HCT116 (cell line): ENCODE results near the gene COX6A2. TPM values are rescaled to one million over a fixed set of nuclear protein-coding genes. Genes with fewer than 3 reads are reported as not detected.
"Not testable (repeated sequence)": the region's sequence is repeated elsewhere in the genome, so short reads cannot be mapped to it uniquely, and the experiment has no call there.

Source experiments
- ATAC-seq: fragments of 200-7000 bp; cut with Tn5 transposase; 2 replicates; pipeline ENCODE4 v1.9.1; 2020; ENCODE audit warnings: mild to moderate bottlenecking, moderate library complexity
- BruUV-seq: library from RNA; stranded (reverse); fragments of 400-500 nt; replicated peaks from 2 replicates; lab custom pipeline; 2021; lab: Mats Ljungman, UMichigan
- CTCF ChIA-PET: fragments of 300-600 bp; sonication (Branson Sonifier 250); formaldehyde crosslinking; loops from one replicate; lab custom pipeline; 2021; ENCODE audit warnings: antibody characterized with exemption; lab: Charles Lee
- POLR2A ChIA-PET: fragments of 300-600, 350-600 bp; sonication (Branson Sonifier 250); formaldehyde crosslinking; loops from one replicate; lab custom pipeline; 2021; ENCODE audit warnings: antibody characterized with exemption; lab: Charles Lee
- RAD21 ChIA-PET, 2 experiments: fragments of 300-600 bp; sonication (Branson Sonifier 250); formaldehyde crosslinking; loops; one replicate each; lab custom pipeline; 2023; ENCODE audit warnings: low total read pairs in 2 of 2; ENCODE audit not compliant: uncharacterized antibody in 2 of 2, unreplicated experiment in 2 of 2, low non-redundant PET in 1 of 2; lab: Charles Lee
- DNase-seq: peaks from one replicate; pipeline ENCODE4 v3.0.0-alpha.2; 2010; ENCODE audit warnings: low read depth, low spot score
- H2AFZ ChIP-seq: fragments of 200-600 bp; shearing (Covaris generic), sonication (generic); 2 replicates; pipeline ENCODE4 v1.6.1; 2017; ENCODE audit warnings: low read depth, mixed run types, mixed read lengths, antibody characterized with exemption, low read length; ENCODE audit not compliant: poor library complexity, severe bottlenecking
- H3K27ac ChIP-seq: 2 replicates; pipeline ENCODE4 v1.5.1; 2012; ENCODE audit warnings: low read depth, low read length
- H3K27me3 ChIP-seq: fragments of 200-600 bp; sonication (generic); 2 replicates; pipeline ENCODE4 v1.6.1; 2016; ENCODE audit warnings: mixed run types, low read length, mixed read lengths; ENCODE audit not compliant: insufficient read depth
- H3K36me3 ChIP-seq, 2 experiments: fragments of 200-500 bp in 1 of 2; fragments of 200-600 bp in 1 of 2; sonication (Bioruptor generic) in 1 of 2; sonication (generic) in 1 of 2; 2 replicates each; pipeline versions ENCODE4 v1.5.1 to v1.6.1; 2014 to 2016; ENCODE audit warnings: low read length in 2 of 2, inconsistent platforms in 1 of 2, mixed read lengths in 1 of 2, mixed run types in 1 of 2; ENCODE audit not compliant: insufficient read depth in 2 of 2, control insufficient read depth in 1 of 2
- H3K4me1 ChIP-seq, 2 experiments: fragments of 200-600 bp in 1 of 2; sonication (generic) in 1 of 2; 2 replicates each; pipeline versions ENCODE4 v1.5.1 to v1.6.1; 2012 to 2017; ENCODE audit warnings: low read length in 2 of 2, inconsistent platforms in 1 of 2, mild to moderate bottlenecking in 1 of 2, mixed read lengths in 1 of 2, mixed run types in 1 of 2, moderate library complexity in 1 of 2; ENCODE audit not compliant: insufficient read depth in 2 of 2, control insufficient read depth in 1 of 2
- H3K4me2 ChIP-seq: fragments of 200-600 bp; sonication (generic); 2 replicates; pipeline ENCODE4 v1.6.1; 2017; ENCODE audit warnings: mixed run types, low read length, mixed read lengths
- H3K4me3 ChIP-seq, 2 experiments: fragments of 200-600 bp in 1 of 2; sonication (generic) in 1 of 2; replicated peaks in 1 of 2; 2 replicates each; pipeline ENCODE4 v1.5.1; 2011 to 2016; ENCODE audit warnings: low read length in 2 of 2, control low read depth in 1 of 2, low read depth in 1 of 2, mild to moderate bottlenecking in 1 of 2, mixed read lengths in 1 of 2, mixed run types in 1 of 2
- H3K79me2 ChIP-seq: fragments of 200-600 bp; sonication (generic); 2 replicates; pipeline ENCODE4 v1.6.1; 2017; ENCODE audit warnings: mild to moderate bottlenecking, mixed run types, low read length, moderate library complexity, mixed read lengths; ENCODE audit not compliant: insufficient read depth
- H3K9ac ChIP-seq: fragments of 200-600 bp; sonication (generic); 2 replicates; pipeline ENCODE4 v1.6.1; 2016; ENCODE audit warnings: low read length, mixed read lengths
- H3K9me2 ChIP-seq: fragments of 200-600 bp; sonication (generic), shearing (Covaris generic); 2 replicates; pipeline ENCODE4 v1.6.1; 2017; ENCODE audit warnings: mixed run types, mild to moderate bottlenecking, moderate library complexity; ENCODE audit not compliant: insufficient read depth
- H3K9me3 ChIP-seq, 2 experiments: fragments of 200-500 bp in 1 of 2; fragments of 200-600 bp in 1 of 2; sonication (Bioruptor generic) in 1 of 2; sonication (generic) in 1 of 2; 2 replicates each; pipeline ENCODE4 v1.6.1; 2014 to 2017; ENCODE audit warnings: low read length in 2 of 2, mixed read lengths in 2 of 2, inconsistent platforms in 1 of 2, low read depth in 1 of 2, mild to moderate bottlenecking in 1 of 2, mixed run types in 1 of 2, moderate library complexity in 1 of 2; ENCODE audit not compliant: control insufficient read depth in 1 of 2, insufficient read depth in 1 of 2
- H4K20me1 ChIP-seq: fragments of 200-600 bp; sonication (generic), shearing (Covaris generic); 2 replicates; pipeline ENCODE4 v1.6.1; 2017; ENCODE audit warnings: mixed run types, mild to moderate bottlenecking, moderate library complexity; ENCODE audit not compliant: insufficient read depth
- ATF3 ChIP-seq: IDR thresholded peaks from 2 replicates; pipeline ENCODE4 v1.6.1; 2012
- CBX3 ChIP-seq: IDR thresholded peaks from 2 replicates; pipeline ENCODE4 v1.6.1; 2012; ENCODE audit warnings: low read depth
- CEBPB ChIP-seq: IDR thresholded peaks from 2 replicates; pipeline ENCODE4 v1.6.1; 2012; ENCODE audit warnings: low read depth
- JUND ChIP-seq: IDR thresholded peaks from 2 replicates; pipeline ENCODE4 v1.6.1; 2012
- RAD21 ChIP-seq: IDR thresholded peaks from 2 replicates; pipeline ENCODE4 v1.6.1; 2012; ENCODE audit warnings: low read depth, mild to moderate bottlenecking
- SIN3A ChIP-seq: IDR thresholded peaks from 2 replicates; pipeline ENCODE4 v1.6.1; 2012; ENCODE audit warnings: low read depth
- SP1 ChIP-seq: IDR thresholded peaks from 2 replicates; pipeline ENCODE4 v1.6.1; 2012; ENCODE audit warnings: low read depth
- TCF7L2 ChIP-seq: IDR thresholded peaks from 2 replicates; pipeline ENCODE4 v1.7.0; 2011; ENCODE audit warnings: borderline replicate concordance, inconsistent platforms; ENCODE audit not compliant: insufficient read depth, insufficient read length; ENCODE audit errors: extremely low read depth
- YY1 ChIP-seq: IDR thresholded peaks from 2 replicates; pipeline ENCODE4 v1.6.1; 2011; ENCODE audit warnings: low read length, low read depth, moderate library complexity, mild to moderate bottlenecking; ENCODE audit not compliant: insufficient replicate concordance; ENCODE audit errors: extremely low read depth
- ZFX ChIP-seq: fragments of 450-650 bp; IDR thresholded peaks from 2 replicates; pipeline ENCODE4 v1.6.1; 2017
- ZNF274 ChIP-seq: fragments of 200-500 bp; sonication (Bioruptor generic); IDR thresholded peaks from 2 replicates; pipeline ENCODE4 v1.6.1; 2014; ENCODE audit warnings: mild to moderate bottlenecking, low read depth, low read length, inconsistent platforms
- intact Hi-C: fragments of 100-400 bp; cut with micrococcal nuclease; formaldehyde crosslinking; loops from 2 replicates; pipeline ENCODE4 v1.10.0; 2022
- total RNA-seq: library from RNA; stranded (reverse); gene quantifications from one replicate; pipeline ENCODE4 v1.2.1, GENCODE V29; 2021; ENCODE audit not compliant: unreplicated experiment

Gene COX6A2
- total RNA-seq, 1 experiment from 2014 or later = not detected

- no peaks in the 10 kb centered on the region for H3K79me2 ChIP-seq
- no peak overlapping the region for H3K4me2 ChIP-seq
- no peaks in the 10 kb centered on the region for H3K36me3 ChIP-seq
- POLR2A ChIA-PET = no interaction called here
- no peak overlapping the region for H3K4me3 ChIP-seq
- no peak overlapping the region for H3K27ac ChIP-seq
- RAD21 ChIA-PET = no interaction called here
- peaks cover 10 to 29% of the 10 kb centered on the region in 2 experiments; a peak in 3 of 4 replicates for H3K4me1 ChIP-seq
- ATAC-seq = no peak
- BruUV-seq = no TSS peak
- intact Hi-C loops = no loop called here
- H4K20me1 ChIP-seq = no peaks in the 10 kb centered on the region
- CTCF ChIA-PET = no interaction called here
- no peak overlapping the region for H3K9ac ChIP-seq
- no peak overlapping the region for H2AFZ ChIP-seq
- H3K9me3 ChIP-seq = no peaks in the 10 kb centered on the region
- no peak for TF ChIP-seq SP1
- no peak for TF ChIP-seq SIN3A
- TF ChIP-seq ZNF274 = no peak
- no peak for TF ChIP-seq TCF7L2
- TF ChIP-seq ZFX = no peak
- TF ChIP-seq JUND = no peak
- TF ChIP-seq CEBPB = no peak
- TF ChIP-seq YY1 = no peak
- TF ChIP-seq CBX3 = no peak
- TF ChIP-seq RAD21 = no peak
- TF ChIP-seq ATF3 = no peak
- H3K9me2 ChIP-seq = no peaks in the 10 kb centered on the region
- no peaks in the 10 kb centered on the region for H3K27me3 ChIP-seq
- DNase-seq = no peak
Measured at GRCh38 chr16:31439519-31439918, 11.4 kb upstream of the COX6A2 start.

- H3K9ac ChIP-seq, H3K27me3 ChIP-seq, H3K4me3 ChIP-seq, ATAC-seq, RAD21 ChIA-PET, H2AFZ ChIP-seq, DNase-seq, BruUV-seq, H3K9me3 ChIP-seq, H3K4me2 ChIP-seq, POLR2A ChIA-PET, CTCF ChIA-PET, H3K27ac ChIP-seq, H3K36me3 ChIP-seq, H4K20me1 ChIP-seq, H3K9me2 ChIP-seq, H3K79me2 ChIP-seq, intact Hi-C loops: not testable (repeated sequence)
- H3K4me1 ChIP-seq = peaks cover 8 to 26% of the 10 kb centered on the region in 2 experiments; a peak in 3 of 4 replicates
Measured at GRCh38 chr16:31439023-31439422, 10.9 kb upstream of the COX6A2 start.
